Activated B cell treated with CpG ODN at 0.5 μM for 24 hours (primary cell): Measurements from ENCODE around the gene RBM48. TPM values are rescaled to one million over a fixed set of nuclear protein-coding genes. Genes with fewer than 3 reads are reported as not detected.

Experiments used
- ATAC-seq: fragments of 200-7000 bp; cut with Tn5 transposase; one replicate; pipeline ENCODE4 v1.10.0; 2021; ENCODE audit warnings: low read depth, mild to moderate bottlenecking, moderate library complexity
- CTCF ChIA-PET: fragments of 350-600 bp; sonication (Branson Sonifier 250); formaldehyde crosslinking; loops from one replicate; lab custom pipeline; 2021; ENCODE audit warnings: antibody characterized with exemption; lab: Charles Lee
- POLR2A ChIA-PET: fragments of 350-600 bp; sonication (Branson Sonifier 250); formaldehyde crosslinking; loops from one replicate; lab custom pipeline; 2021; ENCODE audit warnings: antibody characterized with exemption; lab: Charles Lee
- DNase-seq: peaks from one replicate; pipeline ENCODE4 v3.0.0; 2022
- H3K27ac Mint-ChIP-seq: one replicate; pipeline ENCODE4 v1.8.0; 2020; ENCODE audit warnings: mixed read lengths
- H3K27me3 Mint-ChIP-seq: one replicate; pipeline ENCODE4 v1.8.0; 2021; ENCODE audit warnings: mixed read lengths
- H3K36me3 Mint-ChIP-seq: one replicate; pipeline ENCODE4 v1.8.0; 2021; ENCODE audit warnings: low read depth, mixed read lengths
- H3K4me1 Mint-ChIP-seq: one replicate; pipeline ENCODE4 v1.8.0; 2021; ENCODE audit warnings: mixed read lengths
- H3K4me3 Mint-ChIP-seq: one replicate; pipeline ENCODE4 v1.8.0; 2020; ENCODE audit warnings: mild to moderate bottlenecking, mixed read lengths
- H3K9me3 Mint-ChIP-seq: one replicate; pipeline ENCODE4 v1.8.0; 2020; ENCODE audit warnings: mixed read lengths
- intact Hi-C: fragments of 100-400 bp; cut with micrococcal nuclease; formaldehyde crosslinking; loops from one replicate; pipeline ENCODE4 v1.15.1; 2024
- total RNA-seq: library from RNA; stranded (reverse); gene quantifications from 2 replicates; pipeline ENCODE4 v1.2.3, GENCODE V29; 2022
- TF ChIP-seq, protein P1 (sequence below): fragments of 200-600 bp; IDR thresholded peaks from one replicate; pipeline ENCODE4 v1.8.0; 2022; ENCODE audit warnings: antibody characterized with exemption, mild to moderate bottlenecking

Gene RBM48
- total RNA-seq, 1 donor from 2014 or later = 24.3 TPM

DNA sequence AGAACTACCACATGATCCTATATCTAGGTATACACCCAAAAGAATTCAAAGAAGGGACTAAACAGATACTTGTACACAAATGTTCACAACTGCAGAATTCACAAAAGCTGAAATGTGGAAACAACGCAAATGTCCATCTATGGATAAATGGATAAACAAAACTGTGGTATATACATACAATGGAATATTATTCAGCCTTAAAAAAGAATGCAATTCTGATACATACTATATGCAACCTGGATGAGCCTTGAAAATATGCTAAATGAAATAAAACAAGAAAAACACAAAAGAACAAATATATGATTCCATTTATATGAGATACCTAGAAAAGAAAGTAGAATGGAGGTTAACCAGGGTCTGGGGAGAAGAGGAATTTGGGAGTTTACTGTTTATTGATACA, 54.4 kb downstream of the RBM48 start:
- Mint-ChIP-seq H3K9me3 (peaks cover 2% of the 10 kb centered on the region), H3K27ac (no peak overlapping the region), H3K27me3 (no peaks in the 10 kb centered on the region), H3K36me3 (peaks cover 61% of the 10 kb centered on the region), H3K4me1 (peaks cover 36% of the 10 kb centered on the region), H3K4me3 (no peak overlapping the region)
- ATAC-seq = no peak
- CTCF ChIA-PET = interaction anchor here (0.7 kb wide), 1 partner anchor 27 kb away, joined by 3 read pairs; no protein-coding TSS in a partner anchor
- DNase-seq = no peak
- intact Hi-C loops = no loop called here
- POLR2A ChIA-PET = no interaction called here
- TF ChIP-seq, protein P1, sequence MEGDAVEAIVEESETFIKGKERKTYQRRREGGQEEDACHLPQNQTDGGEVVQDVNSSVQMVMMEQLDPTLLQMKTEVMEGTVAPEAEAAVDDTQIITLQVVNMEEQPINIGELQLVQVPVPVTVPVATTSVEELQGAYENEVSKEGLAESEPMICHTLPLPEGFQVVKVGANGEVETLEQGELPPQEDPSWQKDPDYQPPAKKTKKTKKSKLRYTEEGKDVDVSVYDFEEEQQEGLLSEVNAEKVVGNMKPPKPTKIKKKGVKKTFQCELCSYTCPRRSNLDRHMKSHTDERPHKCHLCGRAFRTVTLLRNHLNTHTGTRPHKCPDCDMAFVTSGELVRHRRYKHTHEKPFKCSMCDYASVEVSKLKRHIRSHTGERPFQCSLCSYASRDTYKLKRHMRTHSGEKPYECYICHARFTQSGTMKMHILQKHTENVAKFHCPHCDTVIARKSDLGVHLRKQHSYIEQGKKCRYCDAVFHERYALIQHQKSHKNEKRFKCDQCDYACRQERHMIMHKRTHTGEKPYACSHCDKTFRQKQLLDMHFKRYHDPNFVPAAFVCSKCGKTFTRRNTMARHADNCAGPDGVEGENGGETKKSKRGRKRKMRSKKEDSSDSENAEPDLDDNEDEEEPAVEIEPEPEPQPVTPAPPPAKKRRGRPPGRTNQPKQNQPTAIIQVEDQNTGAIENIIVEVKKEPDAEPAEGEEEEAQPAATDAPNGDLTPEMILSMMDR = no peak

DNA sequence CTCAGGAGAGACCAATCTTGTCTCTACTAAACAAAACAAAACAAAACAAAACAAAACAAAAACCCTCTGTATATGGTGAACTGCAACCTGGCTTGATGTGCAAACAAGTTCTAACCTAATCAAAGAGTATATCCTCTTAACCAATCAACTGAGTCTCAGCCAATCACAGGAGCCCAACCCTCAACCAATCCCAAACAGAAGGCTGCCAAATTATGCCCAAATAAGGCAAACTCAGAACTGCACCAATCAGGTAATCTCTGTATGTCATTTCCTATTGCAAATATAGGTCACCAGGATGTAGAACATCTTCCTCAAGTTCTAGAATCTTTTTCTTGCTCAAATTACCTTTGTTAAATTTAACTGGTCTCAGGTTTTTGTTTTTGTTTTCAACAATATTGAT, 56.4 kb downstream of the RBM48 start:
- no peak overlapping the region for H3K27ac Mint-ChIP-seq
- intact Hi-C loops = no loop called here
- TF ChIP-seq, protein P1 = no peak
- peaks cover 48% of the 10 kb centered on the region for H3K36me3 Mint-ChIP-seq
- POLR2A ChIA-PET = no interaction called here
- H3K9me3 Mint-ChIP-seq = peaks cover 2% of the 10 kb centered on the region
- DNase-seq (no peak), ATAC-seq (no peak)
- no peak overlapping the region for H3K4me3 Mint-ChIP-seq
- H3K27me3 Mint-ChIP-seq = no peaks in the 10 kb centered on the region
- CTCF ChIA-PET = no interaction called here
- peaks cover 53% of the 10 kb centered on the region for H3K4me1 Mint-ChIP-seq

DNA sequence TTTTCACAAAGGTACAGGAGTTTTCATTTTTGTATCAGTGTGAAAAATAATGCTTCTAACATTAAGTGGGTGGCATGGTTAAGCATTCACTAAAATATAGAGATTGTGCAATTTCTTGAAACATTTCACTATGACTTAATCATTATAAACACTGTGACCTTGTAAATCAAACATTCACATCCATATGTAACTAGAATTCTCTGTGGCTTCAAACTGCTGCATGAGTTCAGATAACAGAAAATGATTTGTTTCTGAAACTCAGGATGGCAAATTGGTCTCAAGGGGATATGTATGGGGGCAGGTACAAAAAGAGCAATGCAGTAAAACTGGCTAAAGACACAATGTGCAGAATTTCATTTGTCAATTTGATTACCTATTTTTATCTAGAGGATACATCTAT, 57.8 kb downstream of the RBM48 start:
- no peak for ATAC-seq
- no peak for DNase-seq
- Mint-ChIP-seq H3K4me1 (peaks cover 63% of the 10 kb centered on the region), H3K4me3 (no peak overlapping the region), H3K36me3 (peaks cover 39% of the 10 kb centered on the region), H3K27ac (no peak overlapping the region), H3K9me3 (peaks cover 2% of the 10 kb centered on the region), H3K27me3 (no peaks in the 10 kb centered on the region)
- TF ChIP-seq, protein P1 = no peak
- intact Hi-C loops = no loop called here
- ChIA-PET CTCF (no interaction called here), POLR2A (no interaction called here)

DNA sequence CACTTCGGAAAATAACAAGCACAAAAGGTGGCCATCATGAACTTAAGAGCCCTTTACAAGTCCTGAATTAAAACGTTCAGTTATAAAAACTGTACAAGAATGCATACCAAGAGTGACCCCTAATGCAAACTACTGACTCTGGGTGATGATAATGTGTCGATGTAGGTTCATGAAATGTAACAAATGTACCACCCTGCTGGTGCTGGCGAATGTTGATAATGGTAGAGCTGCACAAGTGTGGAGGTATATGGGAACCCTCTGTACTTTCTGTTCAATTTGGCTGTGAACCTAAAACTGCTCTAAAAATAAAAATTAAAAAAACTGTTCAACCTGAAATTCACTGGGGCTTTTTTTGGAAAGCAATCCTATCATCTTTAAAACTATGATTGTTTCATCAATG, 58.2 kb downstream of the RBM48 start:
- Mint-ChIP-seq H3K36me3 (peaks cover 38% of the 10 kb centered on the region), H3K27me3 (no peaks in the 10 kb centered on the region), H3K9me3 (peaks cover 2% of the 10 kb centered on the region), H3K4me3 (no peak overlapping the region), H3K27ac (no peak overlapping the region), H3K4me1 (peaks cover 63% of the 10 kb centered on the region)
- ATAC-seq = no peak
- intact Hi-C loops = no loop called here
- ChIA-PET POLR2A (no interaction called here), CTCF (no interaction called here)
- TF ChIP-seq, protein P1 = no peak
- DNase-seq = no peak

Other genes with a start within 250 kb of the RBM48 start
- 30.6 and 36.2 TPM in 2 replicates for gene GATAD1, start 81.3 kb upstream of the RBM48 start, total RNA-seq
- not detected in 2 replicates for gene ERVW-1, start 50.8 kb upstream of the RBM48 start, total RNA-seq
- gene PEX1, start 275 bp upstream of the RBM48 start, total RNA-seq = 18.2 and 21.8 TPM in 2 replicates
- gene FAM133B, start 61.6 kb downstream of the RBM48 start, total RNA-seq = 41.9 and 48.2 TPM in 2 replicates